Thoracic aorta (tissue), 2 donors: Measurements from ENCODE around the gene UBE3D. TPM values are rescaled to one million over a fixed set of nuclear protein-coding genes. Genes with fewer than 3 reads are reported as not detected.

ENCODE experiments used
- ATAC-seq: fragments of 150-250 bp; one replicate; pipeline ENCODE4 v1.8.0; 2017; ENCODE audit warnings: low read depth; ENCODE audit not compliant: insufficient number of reproducible peaks, low FRiP score
- DNase-seq: peaks from one replicate; pipeline ENCODE4 v3.0.0-alpha.2; 2020; ENCODE audit warnings: low spot score
- H3K27ac ChIP-seq, 2 donors: fragments of 200-600 bp; sonication (generic); 1 replicate in 1 of 2; 2 replicates in 1 of 2; pipeline ENCODE4 v1.5.1; 2016; ENCODE audit warnings: mild to moderate bottlenecking in 2 of 2, moderate library complexity in 2 of 2
- H3K27me3 ChIP-seq: fragments of 200-600 bp; sonication (generic); replicated peaks from 2 replicates; pipeline ENCODE4 v1.6.0; 2016; ENCODE audit warnings: mild to moderate bottlenecking; ENCODE audit not compliant: insufficient read depth
- H3K36me3 ChIP-seq: fragments of 200-600 bp; sonication (generic); one replicate; pipeline ENCODE4 v1.5.1; 2016
- H3K4me1 ChIP-seq, 2 donors: fragments of 200-600 bp; sonication (generic); 1 replicate in 1 of 2; 2 replicates in 1 of 2; pipeline versions ENCODE4 v1.5.1 to v1.6.0; 2016; ENCODE audit warnings: low read depth in 2 of 2, mild to moderate bottlenecking in 1 of 2; ENCODE audit not compliant: control insufficient read depth in 1 of 2
- H3K4me3 ChIP-seq: fragments of 200-600 bp; sonication (generic); 2 replicates; pipeline ENCODE4 v1.5.1; 2016; ENCODE audit warnings: mild to moderate bottlenecking
- H3K9me3 ChIP-seq: fragments of 200-600 bp; sonication (generic); 2 replicates; pipeline ENCODE4 v1.5.1; 2016
- total RNA-seq, 2 donors: library from RNA; depleted of rRNA; stranded (reverse); fragments of >200 nt; gene quantifications; one replicate each; pipeline versions ENCODE4 v1.1.0 to v1.2.3, GENCODE V29; 2016
- TF ChIP-seq, protein P1 (sequence below): fragments of 200-600 bp; sonication (generic); IDR thresholded peaks from one replicate; pipeline ENCODE4 v1.5.1; 2019; ENCODE audit warnings: antibody characterized with exemption

UBE3D gene
- total RNA-seq, 2 donors from 2014 or later, result 9.6 to 14.0 TPM

DNA sequence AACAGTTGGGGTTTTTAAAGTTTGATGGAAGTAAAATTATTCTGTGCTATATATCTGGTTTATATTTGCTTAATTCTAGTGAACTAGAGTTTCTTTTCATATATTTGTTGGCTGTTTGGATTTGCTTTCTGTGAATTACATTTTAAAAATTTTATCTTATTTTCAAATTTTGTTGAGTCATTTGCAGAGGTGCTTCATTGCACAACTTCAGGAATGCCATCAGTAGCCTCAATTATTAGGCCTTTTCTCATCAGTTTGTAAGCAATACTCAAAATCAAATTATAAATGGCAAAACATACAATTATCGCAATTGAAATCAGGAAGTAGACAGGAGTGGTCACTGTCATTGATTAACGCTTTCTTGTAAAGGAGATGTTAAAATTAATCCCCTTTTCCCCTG lies 96.9 kb downstream of the UBE3D start:
- Histone ChIP-seq H3K27ac (no peak overlapping the region), H3K36me3 (no peaks in the 10 kb centered on the region), H3K4me3 (no peak overlapping the region), H3K4me1 (no peaks in the 10 kb centered on the region), H3K27me3 (no peaks in the 10 kb centered on the region), H3K9me3 (no peaks in the 10 kb centered on the region)
- ATAC-seq (no peak), DNase-seq (no peak)
- TF ChIP-seq, protein P1, sequence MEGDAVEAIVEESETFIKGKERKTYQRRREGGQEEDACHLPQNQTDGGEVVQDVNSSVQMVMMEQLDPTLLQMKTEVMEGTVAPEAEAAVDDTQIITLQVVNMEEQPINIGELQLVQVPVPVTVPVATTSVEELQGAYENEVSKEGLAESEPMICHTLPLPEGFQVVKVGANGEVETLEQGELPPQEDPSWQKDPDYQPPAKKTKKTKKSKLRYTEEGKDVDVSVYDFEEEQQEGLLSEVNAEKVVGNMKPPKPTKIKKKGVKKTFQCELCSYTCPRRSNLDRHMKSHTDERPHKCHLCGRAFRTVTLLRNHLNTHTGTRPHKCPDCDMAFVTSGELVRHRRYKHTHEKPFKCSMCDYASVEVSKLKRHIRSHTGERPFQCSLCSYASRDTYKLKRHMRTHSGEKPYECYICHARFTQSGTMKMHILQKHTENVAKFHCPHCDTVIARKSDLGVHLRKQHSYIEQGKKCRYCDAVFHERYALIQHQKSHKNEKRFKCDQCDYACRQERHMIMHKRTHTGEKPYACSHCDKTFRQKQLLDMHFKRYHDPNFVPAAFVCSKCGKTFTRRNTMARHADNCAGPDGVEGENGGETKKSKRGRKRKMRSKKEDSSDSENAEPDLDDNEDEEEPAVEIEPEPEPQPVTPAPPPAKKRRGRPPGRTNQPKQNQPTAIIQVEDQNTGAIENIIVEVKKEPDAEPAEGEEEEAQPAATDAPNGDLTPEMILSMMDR, result no peak

DNA sequence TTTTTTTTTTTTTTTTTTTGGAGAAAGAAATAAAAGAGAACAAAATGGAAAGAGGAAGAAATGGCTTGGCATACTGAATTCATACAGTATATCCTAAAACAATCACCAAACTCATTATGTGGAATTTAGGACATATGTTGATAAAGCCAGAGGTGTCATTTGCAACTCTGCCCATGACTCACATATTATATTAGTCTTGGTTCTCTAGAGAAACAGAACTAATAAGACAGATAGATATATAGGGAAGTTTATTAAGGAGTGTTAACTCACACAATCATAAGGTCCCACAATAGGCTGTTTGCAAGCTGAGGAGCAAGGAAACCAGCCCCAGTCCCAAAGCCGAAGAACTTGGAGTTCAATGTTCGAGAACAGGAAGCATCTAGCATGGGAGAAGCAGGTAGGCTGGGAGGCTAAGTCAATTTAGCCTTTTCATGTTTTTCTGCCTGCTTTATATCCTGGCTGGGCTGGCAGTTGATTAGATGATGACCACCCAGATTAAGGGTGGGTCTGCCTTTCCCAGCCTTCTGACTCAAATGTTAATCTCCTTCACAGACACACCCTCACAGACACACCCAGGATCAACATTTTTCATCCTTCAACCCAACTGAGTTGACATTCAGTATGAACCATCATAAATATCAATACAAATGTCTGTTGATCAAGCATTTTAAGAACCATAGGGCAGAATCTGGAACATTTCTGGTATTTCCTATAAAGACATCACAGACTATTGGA lies 102.3 kb downstream of the UBE3D start:
- no peak for ATAC-seq
- H3K27ac ChIP-seq, result no peak overlapping the region
- H3K36me3 ChIP-seq, result no peaks in the 10 kb centered on the region
- no peaks in the 10 kb centered on the region for H3K9me3 ChIP-seq
- TF ChIP-seq, protein P1, result no peak
- no peak for DNase-seq
- H3K27me3 ChIP-seq, result no peaks in the 10 kb centered on the region
- no peak overlapping the region for H3K4me3 ChIP-seq
- H3K4me1 ChIP-seq, result no peaks in the 10 kb centered on the region

DNA sequence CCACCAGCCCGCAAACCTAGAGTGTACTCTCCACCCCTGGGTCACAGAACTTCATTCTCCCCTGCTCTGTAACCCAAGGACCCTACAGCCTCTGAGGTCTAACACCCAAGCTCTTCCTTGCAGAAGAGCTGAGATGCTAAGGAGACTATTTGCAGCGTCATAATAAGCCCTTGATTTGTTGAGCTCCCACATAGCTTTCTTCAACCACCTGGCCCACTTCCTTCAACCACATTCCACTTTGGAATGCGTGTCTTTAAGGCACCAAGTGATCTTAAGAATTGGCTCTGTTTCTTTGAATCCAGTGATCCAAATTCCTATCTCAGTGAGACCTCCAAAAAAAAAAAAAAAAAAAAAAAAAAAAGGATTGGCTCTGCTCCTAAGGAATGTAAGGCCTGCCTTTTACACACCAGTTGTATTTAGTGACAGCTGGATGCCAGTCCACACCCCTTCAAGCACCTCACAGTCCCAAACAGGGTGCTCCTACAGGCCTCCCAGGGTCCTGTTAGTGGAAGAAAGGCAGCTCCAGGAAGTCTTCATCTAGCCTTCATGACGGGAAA lies 106.2 kb downstream of the UBE3D start:
- no peaks in the 10 kb centered on the region for H3K27me3 ChIP-seq
- no peaks in the 10 kb centered on the region for H3K9me3 ChIP-seq
- DNase-seq (no peak), ATAC-seq (no peak)
- no peaks in the 10 kb centered on the region for H3K4me1 ChIP-seq
- no peaks in the 10 kb centered on the region for H3K36me3 ChIP-seq
- H3K4me3 ChIP-seq, result no peak overlapping the region
- no peak overlapping the region for H3K27ac ChIP-seq
- TF ChIP-seq, protein P1, result no peak

DNA sequence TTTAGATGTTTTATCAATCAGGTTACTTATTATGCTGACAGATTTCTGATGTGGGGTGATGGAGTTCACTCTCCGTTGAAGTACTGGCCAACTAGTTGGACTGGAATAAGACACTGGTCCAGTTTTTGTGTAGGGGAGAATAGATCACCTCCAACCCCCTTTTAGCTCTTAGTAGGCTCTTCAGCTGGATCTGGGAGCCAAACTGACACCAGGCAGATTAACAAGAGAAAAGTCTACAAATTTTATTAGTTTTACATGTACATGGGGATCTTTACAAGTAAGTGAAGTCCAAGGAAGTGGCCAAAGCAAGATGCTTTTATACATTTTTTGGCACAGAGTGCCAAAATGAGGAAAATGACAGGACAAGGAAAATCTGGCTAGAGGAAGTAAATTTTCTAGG lies 107.1 kb downstream of the UBE3D start:
- Histone ChIP-seq H3K36me3 (no peaks in the 10 kb centered on the region), H3K27ac (no peak overlapping the region), H3K4me3 (no peak overlapping the region), H3K27me3 (no peaks in the 10 kb centered on the region), H3K4me1 (peaks cover 0 to 7% of the 10 kb centered on the region in 2 donors), H3K9me3 (no peaks in the 10 kb centered on the region)
- DNase-seq, result no peak
- TF ChIP-seq, protein P1, result no peak
- ATAC-seq, result no peak

DNA sequence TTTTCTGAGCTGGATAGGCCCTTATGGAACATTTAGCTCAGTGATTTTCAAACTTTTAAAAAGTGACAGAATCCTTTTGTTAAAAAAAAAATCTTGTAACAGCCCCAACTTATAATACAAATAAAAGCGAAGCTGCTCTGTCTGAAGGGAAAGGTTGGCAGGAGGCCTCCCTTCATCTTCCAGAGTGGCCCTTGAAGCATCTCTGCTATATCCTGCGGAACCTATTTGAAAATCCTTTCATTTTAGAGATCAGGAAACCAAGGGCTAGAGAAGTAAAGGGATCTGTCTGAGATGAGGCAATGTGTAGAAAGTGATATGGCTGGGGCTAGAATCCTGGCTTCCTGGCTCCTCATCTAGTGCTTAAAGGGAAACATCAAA lies 107.8 kb downstream of the UBE3D start:
- Histone ChIP-seq H3K9me3 (no peaks in the 10 kb centered on the region), H3K27ac (no peak overlapping the region)
- no peak for DNase-seq

More for the DNA sequence above, 107.8 kb downstream of the UBE3D start:
- ATAC-seq, result no peak
- Histone ChIP-seq H3K4me1 (peaks cover 0 to 7% of the 10 kb centered on the region in 2 donors), H3K4me3 (no peak overlapping the region), H3K36me3 (no peaks in the 10 kb centered on the region), H3K27me3 (no peaks in the 10 kb centered on the region)
- TF ChIP-seq, protein P1, result no peak
